PC-9 (cell line): ENCODE data around the gene AHRR.

Source experiments
- CTCF ChIP-seq: fragments of 200-600 bp; sonication (generic); conservative IDR thresholded peaks from 2 replicates; pipeline ENCODE4 v1.6.1; 2017; ENCODE audit warnings: mixed run types, antibody characterized with exemption, mild to moderate bottlenecking, moderate library complexity
- EZH2 ChIP-seq: fragments of 200-600 bp; sonication (generic); IDR thresholded peaks from 2 replicates; pipeline ENCODE4 v1.8.0; 2017; ENCODE audit warnings: antibody characterized with exemption, low read depth

GRCh38 chr5:390623-391491 lies 69.3 kb downstream of the AHRR start:
- TF ChIP-seq CTCF (no peak), EZH2 (no peak)
